Suprapubic skin (tissue), 4 donors: ENCODE results near the gene NDUFS7.

Experiments used
- POLR2A ChIP-seq, 2 donors: fragments of 450-650 bp; IDR thresholded peaks; one replicate each; pipeline ENCODE4 v1.6.1; 2017; ENCODE audit warnings: antibody characterized with exemption in 2 of 2, mild to moderate bottlenecking in 2 of 2, moderate library complexity in 2 of 2
- POLR2AphosphoS5 ChIP-seq, 3 donors: sonication (generic); formaldehyde crosslinking; IDR thresholded peaks; one replicate each; pipeline ENCODE4 v1.6.1; 2017; ENCODE audit warnings: antibody characterized with exemption in 3 of 3
- TF ChIP-seq, protein P1 (sequence below), 2 donors: fragments of 200-600 bp in 1 of 2; fragments of 450-650 bp in 1 of 2; sonication (generic) in 1 of 2; IDR thresholded peaks; one replicate each; pipeline ENCODE4 v1.5.1; 2016 to 2019; ENCODE audit warnings: antibody characterized with exemption in 2 of 2, mild to moderate bottlenecking in 1 of 2, moderate library complexity in 1 of 2

GRCh38 chr19:1384478-1385110 lies 887 bp downstream of the NDUFS7 start:
- TF ChIP-seq, protein P1, sequence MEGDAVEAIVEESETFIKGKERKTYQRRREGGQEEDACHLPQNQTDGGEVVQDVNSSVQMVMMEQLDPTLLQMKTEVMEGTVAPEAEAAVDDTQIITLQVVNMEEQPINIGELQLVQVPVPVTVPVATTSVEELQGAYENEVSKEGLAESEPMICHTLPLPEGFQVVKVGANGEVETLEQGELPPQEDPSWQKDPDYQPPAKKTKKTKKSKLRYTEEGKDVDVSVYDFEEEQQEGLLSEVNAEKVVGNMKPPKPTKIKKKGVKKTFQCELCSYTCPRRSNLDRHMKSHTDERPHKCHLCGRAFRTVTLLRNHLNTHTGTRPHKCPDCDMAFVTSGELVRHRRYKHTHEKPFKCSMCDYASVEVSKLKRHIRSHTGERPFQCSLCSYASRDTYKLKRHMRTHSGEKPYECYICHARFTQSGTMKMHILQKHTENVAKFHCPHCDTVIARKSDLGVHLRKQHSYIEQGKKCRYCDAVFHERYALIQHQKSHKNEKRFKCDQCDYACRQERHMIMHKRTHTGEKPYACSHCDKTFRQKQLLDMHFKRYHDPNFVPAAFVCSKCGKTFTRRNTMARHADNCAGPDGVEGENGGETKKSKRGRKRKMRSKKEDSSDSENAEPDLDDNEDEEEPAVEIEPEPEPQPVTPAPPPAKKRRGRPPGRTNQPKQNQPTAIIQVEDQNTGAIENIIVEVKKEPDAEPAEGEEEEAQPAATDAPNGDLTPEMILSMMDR (IDR thresholded peaks at IDR 0.05) = no peak
- TF ChIP-seq POLR2A (IDR thresholded peaks at IDR 0.05) (no peak), POLR2AphosphoS5 (IDR thresholded peaks at IDR 0.05) (no peak)
